Endothelial cell of umbilical vein (primary cell): ENCODE results near the gene MICAL3.

ENCODE experiments used
- CTCF ChIP-seq, 2 donors: IDR thresholded peaks; 1 replicate in 1 of 2; 2 replicates in 1 of 2; pipeline ENCODE4 v1.5.1; 2011; ENCODE audit warnings: low read length in 2 of 2, mild to moderate bottlenecking in 2 of 2, moderate library complexity in 2 of 2, control low read depth in 1 of 2, inconsistent platforms in 1 of 2, low read depth in 1 of 2; ENCODE audit not compliant: insufficient read depth in 1 of 2; ENCODE audit errors: extremely low read depth in 1 of 2
- EZH2 ChIP-seq: IDR thresholded peaks from 2 replicates; pipeline ENCODE4 v1.6.1; 2012; ENCODE audit warnings: borderline replicate concordance, low read depth, mild to moderate bottlenecking, moderate library complexity, low read length, inconsistent platforms; ENCODE audit not compliant: severe bottlenecking
- FOS ChIP-seq: IDR thresholded peaks from 2 replicates; pipeline ENCODE4 v1.6.1; 2011; ENCODE audit warnings: mild to moderate bottlenecking, low read length, moderate library complexity, borderline replicate concordance; ENCODE audit not compliant: insufficient read depth
- POLR2A ChIP-seq: IDR thresholded peaks from 2 replicates; pipeline ENCODE4 v1.6.1; 2012; ENCODE audit warnings: low read depth, mild to moderate bottlenecking, control low read depth, low read length
- POLR2AphosphoS5 ChIP-seq: IDR thresholded peaks from 2 replicates; pipeline ENCODE4 v1.6.1; 2012; ENCODE audit warnings: low read depth, mild to moderate bottlenecking, control low read depth, low read length, moderate library complexity; ENCODE audit not compliant: insufficient read depth

DNA sequence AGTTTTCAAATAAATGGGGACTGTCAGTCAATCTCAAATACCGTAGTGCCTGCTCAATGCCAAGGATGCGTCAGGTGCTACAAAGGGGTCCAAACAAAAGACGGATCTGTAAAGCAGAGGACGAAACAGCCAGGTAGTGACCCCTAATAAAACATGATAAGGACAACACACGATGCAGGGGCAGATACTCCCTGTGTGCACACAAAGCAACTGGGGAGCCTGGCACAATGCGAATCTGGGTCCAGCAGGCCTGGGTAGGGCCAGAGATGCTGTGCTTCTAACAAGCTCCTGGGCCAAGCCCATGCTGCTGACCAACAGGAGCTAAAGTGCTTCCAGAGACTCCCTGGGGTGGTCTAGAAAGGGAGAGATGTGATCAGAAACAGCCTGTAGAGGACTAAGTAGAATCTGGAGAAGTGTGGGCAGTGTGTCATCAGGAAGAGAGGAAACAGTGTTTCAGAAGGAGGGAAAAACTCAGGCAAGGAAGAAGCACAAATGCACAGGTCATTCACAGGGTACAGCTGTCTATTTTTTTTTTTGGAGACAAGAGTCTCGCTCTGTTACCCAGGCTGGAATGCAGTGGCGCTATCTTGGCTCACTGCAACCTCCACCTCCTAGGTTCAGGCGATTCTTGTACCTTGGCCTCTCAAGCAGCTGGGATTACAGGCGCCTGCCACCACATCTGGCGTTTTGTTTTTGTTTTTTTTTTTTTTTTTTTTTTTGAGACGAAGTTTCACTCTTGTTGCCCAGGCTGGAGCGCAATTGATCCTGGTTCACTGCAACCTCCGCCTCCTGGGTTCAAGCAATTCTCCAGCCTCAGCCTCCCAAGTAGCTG is 74.5 kb downstream of the MICAL3 start:
- TF ChIP-seq CTCF (IDR thresholded peaks at IDR 0.05; ENCODE audit: extremely low read depth in 1 of 2, insufficient read depth in 1 of 2, low read depth in 1 of 2, low read length in 2 of 2), result no peak
- TF ChIP-seq POLR2A, result no peak
- TF ChIP-seq POLR2AphosphoS5, result no peak
- TF ChIP-seq FOS, result no peak
- no peak for TF ChIP-seq EZH2
